Spleen (tissue), 10 donors: ENCODE data around the gene MCOLN2. TPM values are rescaled to one million over a fixed set of nuclear protein-coding genes. Genes with fewer than 3 reads are reported as not detected.

Source experiments
- polyA plus RNA-seq, 3 donors: library from polyadenylated mRNA; stranded (reverse); fragments of 200-250 nt; gene quantifications; one replicate each; pipeline ENCODE4 v1.2.1, GENCODE V29; 2013
- total RNA-seq, 7 donors: library from RNA; depleted of rRNA in 3 of 7; stranded (reverse); fragments of >200 nt in 3 of 7; fragmentation: NEBNext Ultra II Directional in 4 of 7; extraction: Animal tissue kit (Norgen Biotek cat#: 25700) in 4 of 7; gene quantifications; one replicate each; pipeline versions ENCODE4 v1.1.0 to v1.2.1, GENCODE V29; 2016 to 2021
- donor health status: healthy with polysubstance abuse.
- donor health status: DM: no; HTN: no; CAD: no; lungs with moderate emphysema.
- donor health status: DM: no; HTN: no; CAD: no.
- donor health status: Bipolar disorder and iron deficiency.
- donor health status: healthy.
- donor health status: DM: no; HTN: no; CAD: no.
- donor health status: DM: yes; HTN: yes; CAD: no.

MCOLN2 gene
- total and polyA plus RNA-seq, 10 donors = 13.1 to 32.8 (median 16.9) TPM

Other genes starting within 250 kb of the MCOLN2 start
- gene LPAR3, start 103.9 kb downstream of the MCOLN2 start, total RNA-seq = under 1 TPM; 0.24 to 0.85 (median 0.57) TPM
- gene LPAR3, start 103.9 kb downstream of the MCOLN2 start, polyA plus RNA-seq = under 1 TPM; 0.03 to 0.28 (median 0.06) TPM
- gene MCOLN3, start 51.4 kb upstream of the MCOLN2 start, total RNA-seq = 1 to 10 TPM in 6 of 7 donors, under 1 TPM in 1; 0.72 to 8.7 (median 2.5) TPM
- 1 to 10 TPM in 2 of 3 donors, under 1 TPM in 1; 0.68 to 2.0 (median 1.4) TPM for gene MCOLN3, start 51.4 kb upstream of the MCOLN2 start, polyA plus RNA-seq
- gene SYDE2, start 203.9 kb upstream of the MCOLN2 start, total RNA-seq = 1 to 10 TPM; 1.7 to 3.6 (median 3.1) TPM
- gene SYDE2, start 203.9 kb upstream of the MCOLN2 start, polyA plus RNA-seq = under 1 TPM; 0.09 to 0.35 (median 0.22) TPM